Measurements from ENCODE around the gene ARL15. TPM values are rescaled to one million over a fixed set of nuclear protein-coding genes. Genes with fewer than 3 reads are reported as not detected.

Gene ARL15
- total RNA-seq, 4 donors from 2014 or later = 36.2 to 338 (median 69.0) TPM

DNA sequence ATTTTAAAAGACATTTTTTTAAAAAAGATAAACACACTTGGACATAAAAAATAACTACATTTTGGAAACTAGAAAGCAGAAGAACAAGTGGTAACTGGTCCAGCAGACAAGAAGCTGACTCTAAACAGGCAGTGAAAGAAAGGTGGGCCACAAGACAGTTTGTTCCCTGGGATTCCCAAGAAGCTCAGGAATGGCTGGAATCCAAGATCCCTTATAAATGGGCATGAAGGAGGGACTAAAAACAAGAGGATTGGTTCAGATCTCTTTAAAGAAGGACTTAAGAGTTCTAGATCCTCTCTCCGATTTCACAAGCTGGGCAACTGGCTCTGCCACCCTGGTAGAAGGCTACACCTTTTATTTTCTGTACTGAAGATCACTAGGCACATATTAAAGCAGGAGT is 102.8 kb downstream of the ARL15 start:
- Histone ChIP-seq H3K36me3 (no peaks in the 10 kb centered on the region), H3K27me3 (no peaks in the 10 kb centered on the region), H3K4me3 (no peak overlapping the region), H3K9me3 (peaks cover 0 to 2% of the 10 kb centered on the region in 2 donors), H3K4me1 (no peaks in the 10 kb centered on the region), H3K27ac (no peak overlapping the region)
- intact Hi-C loops (cut with DNase I; ENCODE audit: low total_unique reads) = no loop called here
- no peak for TF ChIP-seq POLR2A (IDR thresholded peaks at IDR 0.05)
- TF ChIP-seq, protein P1, sequence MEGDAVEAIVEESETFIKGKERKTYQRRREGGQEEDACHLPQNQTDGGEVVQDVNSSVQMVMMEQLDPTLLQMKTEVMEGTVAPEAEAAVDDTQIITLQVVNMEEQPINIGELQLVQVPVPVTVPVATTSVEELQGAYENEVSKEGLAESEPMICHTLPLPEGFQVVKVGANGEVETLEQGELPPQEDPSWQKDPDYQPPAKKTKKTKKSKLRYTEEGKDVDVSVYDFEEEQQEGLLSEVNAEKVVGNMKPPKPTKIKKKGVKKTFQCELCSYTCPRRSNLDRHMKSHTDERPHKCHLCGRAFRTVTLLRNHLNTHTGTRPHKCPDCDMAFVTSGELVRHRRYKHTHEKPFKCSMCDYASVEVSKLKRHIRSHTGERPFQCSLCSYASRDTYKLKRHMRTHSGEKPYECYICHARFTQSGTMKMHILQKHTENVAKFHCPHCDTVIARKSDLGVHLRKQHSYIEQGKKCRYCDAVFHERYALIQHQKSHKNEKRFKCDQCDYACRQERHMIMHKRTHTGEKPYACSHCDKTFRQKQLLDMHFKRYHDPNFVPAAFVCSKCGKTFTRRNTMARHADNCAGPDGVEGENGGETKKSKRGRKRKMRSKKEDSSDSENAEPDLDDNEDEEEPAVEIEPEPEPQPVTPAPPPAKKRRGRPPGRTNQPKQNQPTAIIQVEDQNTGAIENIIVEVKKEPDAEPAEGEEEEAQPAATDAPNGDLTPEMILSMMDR (IDR thresholded peaks at IDR 0.05) = no peak
- no peak for DNase-seq

DNA sequence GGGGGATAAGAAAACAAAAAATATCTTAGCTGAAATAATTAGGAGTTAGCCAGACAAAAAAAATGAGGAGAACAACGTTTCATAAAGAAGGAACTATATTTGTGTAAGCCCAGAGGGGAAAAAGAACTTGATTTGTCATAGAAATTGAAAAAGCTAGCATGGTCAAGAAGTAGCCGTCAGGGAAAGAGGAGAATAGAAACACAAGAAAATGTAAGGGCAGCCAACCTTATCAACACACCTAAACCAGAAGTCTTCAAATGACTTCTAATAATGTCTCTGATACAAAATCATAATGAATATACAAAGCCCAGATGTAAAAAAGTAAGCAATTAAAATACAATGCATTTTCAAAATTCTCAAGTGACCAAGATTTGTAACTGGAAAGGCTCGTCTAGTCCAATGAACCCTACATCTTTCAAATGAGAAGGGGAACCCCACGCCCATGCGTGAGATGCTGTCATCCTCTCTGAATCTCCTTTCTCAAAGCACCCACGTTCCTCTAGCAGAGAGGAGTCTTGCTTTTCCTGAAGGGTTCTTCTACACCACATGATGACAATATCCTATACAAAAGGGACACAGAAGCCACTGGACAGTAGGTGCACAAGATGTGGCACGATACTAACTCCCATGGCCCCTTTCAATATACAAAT is 103.7 kb downstream of the ARL15 start:
- H3K4me3 ChIP-seq = no peak overlapping the region
- no peaks in the 10 kb centered on the region for H3K4me1 ChIP-seq
- no peaks in the 10 kb centered on the region for H3K36me3 ChIP-seq
- TF ChIP-seq POLR2A (IDR thresholded peaks at IDR 0.05) = no peak
- TF ChIP-seq, protein P1 (IDR thresholded peaks at IDR 0.05) = no peak
- DNase-seq = no peak
- no peaks in the 10 kb centered on the region for H3K27me3 ChIP-seq
- peaks cover 0 to 7% of the 10 kb centered on the region in 2 donors for H3K9me3 ChIP-seq
- no peak overlapping the region for H3K27ac ChIP-seq
- intact Hi-C loops (cut with DNase I; ENCODE audit: low total_unique reads) = no loop called here

DNA sequence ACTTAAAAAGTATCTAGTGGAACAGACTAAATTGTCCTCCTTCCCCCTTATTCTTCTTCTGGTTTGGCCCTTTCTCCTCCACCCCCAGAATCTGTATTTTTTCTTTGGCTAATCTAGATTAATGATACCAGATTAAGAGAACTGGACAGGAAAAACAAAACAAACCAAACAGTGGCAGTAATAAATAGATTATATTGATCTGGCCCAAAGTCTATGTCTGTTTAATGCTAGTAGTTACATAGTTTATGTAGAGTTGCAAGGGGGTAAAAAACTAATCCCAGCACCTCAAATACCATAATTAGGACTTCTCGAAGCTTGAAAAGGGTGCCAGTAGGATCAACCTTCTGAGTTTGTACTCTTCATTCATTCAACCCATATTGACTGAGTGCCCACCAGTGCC is 104.5 kb downstream of the ARL15 start:
- Histone ChIP-seq H3K4me3 (no peak overlapping the region), H3K27ac (no peak overlapping the region), H3K9me3 (peaks cover 0 to 7% of the 10 kb centered on the region in 2 donors), H3K36me3 (no peaks in the 10 kb centered on the region), H3K4me1 (no peaks in the 10 kb centered on the region), H3K27me3 (no peaks in the 10 kb centered on the region)
- TF ChIP-seq, protein P1 (IDR thresholded peaks at IDR 0.05) = no peak
- TF ChIP-seq POLR2A (IDR thresholded peaks at IDR 0.05) = no peak
- no peak for DNase-seq
- intact Hi-C loops (cut with DNase I; ENCODE audit: low total_unique reads) = no loop called here

DNA sequence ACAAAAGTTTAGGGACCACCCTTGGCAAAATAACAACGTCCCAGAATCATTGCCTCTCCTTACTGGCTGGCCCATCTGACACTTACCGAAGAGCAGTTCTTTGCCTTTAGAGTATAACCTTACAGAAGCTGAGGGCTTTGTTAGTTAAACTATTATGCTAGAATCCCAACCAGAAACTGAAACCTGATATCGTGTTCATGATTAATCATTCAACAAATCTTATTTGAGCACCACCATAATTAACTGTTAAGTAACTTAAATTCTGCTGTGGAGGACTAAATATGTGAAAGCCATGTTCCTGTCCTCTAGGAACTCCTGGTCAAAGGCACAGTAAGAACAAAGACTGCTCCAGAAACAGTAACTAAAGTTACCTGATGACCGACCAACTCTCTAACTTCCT is 104.9 kb downstream of the ARL15 start:
- H3K4me1 ChIP-seq = no peaks in the 10 kb centered on the region
- H3K4me3 ChIP-seq = no peak overlapping the region
- no peaks in the 10 kb centered on the region for H3K36me3 ChIP-seq
- H3K9me3 ChIP-seq = peaks cover 0 to 7% of the 10 kb centered on the region in 2 donors
- TF ChIP-seq, protein P1 (IDR thresholded peaks at IDR 0.05) = no peak
- TF ChIP-seq POLR2A (IDR thresholded peaks at IDR 0.05) = no peak
- no peaks in the 10 kb centered on the region for H3K27me3 ChIP-seq
- intact Hi-C loops (cut with DNase I; ENCODE audit: low total_unique reads) = no loop called here
- H3K27ac ChIP-seq = no peak overlapping the region
- no peak for DNase-seq

DNA sequence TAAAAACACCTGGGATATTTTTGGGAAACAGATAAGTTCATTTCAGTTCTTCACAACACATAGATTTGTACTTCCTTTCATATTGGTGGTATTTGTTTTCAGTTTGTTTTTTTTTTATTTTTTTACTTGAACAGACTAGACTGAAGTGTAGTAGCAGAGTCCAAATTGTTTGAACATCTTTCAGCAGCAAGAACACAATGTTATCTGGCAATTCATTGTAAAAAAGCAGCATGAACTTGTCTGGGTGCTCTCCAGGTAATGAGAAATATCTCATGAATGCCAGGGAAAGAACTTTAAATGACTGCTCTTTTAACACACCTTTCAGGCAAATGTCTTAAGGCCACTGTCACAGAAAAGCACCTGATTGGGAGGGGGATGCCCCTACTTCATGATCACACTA is 113.4 kb downstream of the ARL15 start:
- H3K27me3 ChIP-seq = no peaks in the 10 kb centered on the region
- H3K4me1 ChIP-seq = no peaks in the 10 kb centered on the region
- intact Hi-C loops (cut with DNase I; ENCODE audit: low total_unique reads) = no loop called here
- no peak overlapping the region for H3K4me3 ChIP-seq
- DNase-seq = no peak
- H3K9me3 ChIP-seq = no peaks in the 10 kb centered on the region
- H3K27ac ChIP-seq = no peak overlapping the region
- H3K36me3 ChIP-seq = no peaks in the 10 kb centered on the region
- TF ChIP-seq, protein P1 (IDR thresholded peaks at IDR 0.05) = no peak
- TF ChIP-seq POLR2A (IDR thresholded peaks at IDR 0.05) = no peak
